ENCODE results near the gene LRRC43.

DNA sequence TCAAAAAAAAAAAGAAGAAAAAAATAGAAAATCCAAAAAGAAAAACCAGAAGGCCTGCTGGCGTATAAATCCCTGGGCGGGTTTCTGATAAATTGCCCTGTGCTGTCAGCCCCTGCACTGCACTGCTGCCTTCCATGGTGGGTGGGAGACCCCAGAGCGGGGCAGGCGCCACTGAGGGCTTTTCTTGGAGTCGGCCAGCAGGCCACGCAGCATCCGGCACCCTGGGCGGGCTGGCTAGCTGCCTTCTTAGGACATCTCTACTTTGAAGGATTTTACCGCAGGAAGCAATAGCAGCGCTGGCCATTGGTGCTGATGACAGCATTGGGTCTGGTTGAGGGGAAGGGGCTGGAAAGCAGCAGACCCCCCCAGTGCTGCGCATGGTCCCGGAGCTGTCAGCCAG lies 38.0 kb upstream of the LRRC43 start:
- TF ChIP-seq GATA3 (IDR thresholded peaks at IDR 0.05; ENCODE audit: low read depth, low read length) (no peak), GATA2 (IDR thresholded peaks at IDR 0.05; ENCODE audit: low read depth, low read length) (no peak)

Data from SH-SY5Y (cell line).